Subcutaneous adipose tissue (tissue), 4 donors: ENCODE data around the gene PCK1. TPM values are rescaled to one million over a fixed set of nuclear protein-coding genes. Genes with fewer than 3 reads are reported as not detected.

Experiments
- total RNA-seq, 4 donors: library from RNA; depleted of rRNA; stranded (reverse); fragments of >200 nt; gene quantifications; one replicate each; pipeline ENCODE4 v1.1.0, GENCODE V29; 2016
- TF ChIP-seq, protein P1 (sequence below): fragments of 450-650 bp; IDR thresholded peaks from one replicate; pipeline ENCODE4 v1.5.1; 2016; ENCODE audit warnings: low read depth, mild to moderate bottlenecking, control low read depth, antibody characterized with exemption, moderate library complexity

Gene PCK1
- total RNA-seq, 4 donors from 2014 or later = 152 to 643 (median 237) TPM

GRCh38 chr20:57529160-57529585, 31.7 kb upstream of the PCK1 start:
- TF ChIP-seq, protein P1, sequence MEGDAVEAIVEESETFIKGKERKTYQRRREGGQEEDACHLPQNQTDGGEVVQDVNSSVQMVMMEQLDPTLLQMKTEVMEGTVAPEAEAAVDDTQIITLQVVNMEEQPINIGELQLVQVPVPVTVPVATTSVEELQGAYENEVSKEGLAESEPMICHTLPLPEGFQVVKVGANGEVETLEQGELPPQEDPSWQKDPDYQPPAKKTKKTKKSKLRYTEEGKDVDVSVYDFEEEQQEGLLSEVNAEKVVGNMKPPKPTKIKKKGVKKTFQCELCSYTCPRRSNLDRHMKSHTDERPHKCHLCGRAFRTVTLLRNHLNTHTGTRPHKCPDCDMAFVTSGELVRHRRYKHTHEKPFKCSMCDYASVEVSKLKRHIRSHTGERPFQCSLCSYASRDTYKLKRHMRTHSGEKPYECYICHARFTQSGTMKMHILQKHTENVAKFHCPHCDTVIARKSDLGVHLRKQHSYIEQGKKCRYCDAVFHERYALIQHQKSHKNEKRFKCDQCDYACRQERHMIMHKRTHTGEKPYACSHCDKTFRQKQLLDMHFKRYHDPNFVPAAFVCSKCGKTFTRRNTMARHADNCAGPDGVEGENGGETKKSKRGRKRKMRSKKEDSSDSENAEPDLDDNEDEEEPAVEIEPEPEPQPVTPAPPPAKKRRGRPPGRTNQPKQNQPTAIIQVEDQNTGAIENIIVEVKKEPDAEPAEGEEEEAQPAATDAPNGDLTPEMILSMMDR = no peak

DNA sequence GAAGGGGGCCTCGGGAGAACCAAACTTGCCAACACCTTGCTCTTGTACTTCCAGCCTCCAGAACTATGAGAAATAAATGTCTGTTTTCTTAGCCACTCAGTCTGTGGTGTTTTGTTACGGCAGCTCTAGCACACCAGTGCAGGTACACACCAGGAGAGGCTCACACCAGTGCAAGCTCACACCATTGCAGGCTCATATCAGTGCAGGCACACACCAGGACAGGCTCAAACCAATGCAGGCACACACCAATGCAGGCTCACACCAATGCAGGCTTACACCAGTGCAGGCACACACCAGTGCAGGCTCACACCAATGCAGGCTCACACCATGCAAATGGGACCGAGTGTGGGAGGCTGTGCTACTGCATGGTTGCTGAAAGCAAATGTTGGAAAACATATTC, 31.1 kb upstream of the PCK1 start:
- TF ChIP-seq, protein P1 = no peak

GRCh38 chr20:57530327-57530981, 30.5 kb upstream of the PCK1 start:
- TF ChIP-seq, protein P1 = no peak

DNA sequence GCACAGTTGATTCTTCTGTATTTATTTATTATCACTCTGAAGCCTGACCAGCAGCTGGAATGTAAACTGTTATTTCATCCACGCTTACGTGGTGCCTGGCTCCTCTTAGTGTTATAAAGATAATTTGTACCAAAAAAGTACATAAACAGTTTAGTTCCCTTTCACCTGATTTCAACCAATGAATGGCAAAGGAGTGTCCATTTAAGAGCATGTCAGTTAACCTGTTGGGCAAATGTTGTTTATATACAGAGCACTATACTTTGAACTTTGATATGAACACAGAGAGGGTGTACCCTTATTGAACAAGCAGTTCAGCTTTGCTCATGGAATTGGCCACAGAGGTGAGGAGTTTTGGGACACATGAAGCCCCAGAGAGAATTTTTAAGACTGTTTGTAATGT, 28.8 kb upstream of the PCK1 start:
- TF ChIP-seq, protein P1 = no peak

- TF ChIP-seq, protein P1 = no peak
These were observed 25.6 kb upstream of the PCK1 start for GRCh38 chr20:57535297-57535696.

DNA sequence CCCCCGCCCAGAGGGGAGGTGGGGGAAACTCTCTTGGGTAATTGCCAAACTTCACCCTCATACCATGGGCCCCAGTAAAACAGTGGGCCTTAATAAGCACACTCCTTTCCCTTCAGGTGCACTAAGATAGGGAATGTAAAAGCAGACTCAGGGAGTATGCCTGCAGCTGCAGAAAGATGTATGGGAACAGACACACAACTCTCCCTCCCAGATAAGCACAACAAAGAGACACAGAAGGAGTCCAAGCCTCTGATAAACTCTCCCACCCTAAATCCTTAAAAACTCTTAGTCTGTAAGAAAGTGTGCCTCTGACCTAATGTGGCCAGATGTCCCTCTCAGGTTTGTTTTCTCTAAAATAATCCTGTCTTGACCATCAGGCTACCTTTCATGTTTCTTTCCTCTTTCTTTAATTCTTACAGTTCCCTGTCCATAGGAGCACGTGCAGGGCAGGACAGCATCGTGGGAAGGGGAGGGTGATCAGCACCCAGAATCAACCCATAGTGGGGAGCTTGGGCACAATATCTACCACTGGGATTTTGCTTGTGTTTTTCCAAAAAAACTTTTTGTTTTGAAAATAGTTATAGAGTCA, 24.7 kb upstream of the PCK1 start:
- TF ChIP-seq, protein P1 = no peak

- TF ChIP-seq, protein P1 = no peak
These were observed 23.9 kb upstream of the PCK1 start for GRCh38 chr20:57536771-57537724.
